Measurements from ENCODE around the gene VWA5A.

The VWA5A gene

DNA sequence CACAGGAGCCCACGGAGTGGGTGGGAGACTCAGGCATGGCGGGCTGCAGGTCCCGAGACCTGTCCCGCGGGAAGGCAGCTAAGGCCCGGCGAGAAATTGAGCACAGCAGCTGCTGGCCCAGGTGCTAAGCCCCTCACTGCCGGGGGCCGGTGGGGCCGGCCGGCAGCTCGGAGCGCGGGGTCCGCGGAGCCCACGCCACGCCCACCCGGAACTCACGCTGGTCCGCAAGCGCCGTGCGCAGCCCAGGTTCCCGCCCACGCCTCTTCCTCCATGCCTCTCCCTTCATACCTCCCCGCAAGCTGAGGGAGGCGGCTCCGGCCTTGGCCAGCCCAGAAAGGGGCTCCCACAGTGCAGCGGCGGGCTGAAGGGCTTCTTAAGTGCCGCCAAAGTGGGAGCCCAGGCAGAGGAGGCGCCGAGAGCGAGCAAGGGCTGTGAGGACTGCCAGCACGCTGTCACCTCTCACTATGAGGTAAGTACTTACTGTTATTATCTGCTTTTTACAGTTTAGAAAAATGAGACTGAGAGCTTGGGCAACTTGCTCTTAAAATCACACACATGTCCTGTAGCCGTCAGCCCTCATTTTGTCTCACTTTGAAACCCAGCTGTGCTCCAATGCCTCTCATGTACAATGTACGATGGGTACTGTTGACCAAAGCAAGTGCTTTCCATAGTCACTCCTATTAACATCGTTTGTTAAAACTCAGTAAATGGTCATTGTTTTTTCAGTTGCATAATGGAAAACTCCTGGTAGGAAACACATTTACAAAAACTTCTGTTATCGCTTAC, 55.7 kb downstream of the VWA5A start:
- no peak for DNase-seq

DNA sequence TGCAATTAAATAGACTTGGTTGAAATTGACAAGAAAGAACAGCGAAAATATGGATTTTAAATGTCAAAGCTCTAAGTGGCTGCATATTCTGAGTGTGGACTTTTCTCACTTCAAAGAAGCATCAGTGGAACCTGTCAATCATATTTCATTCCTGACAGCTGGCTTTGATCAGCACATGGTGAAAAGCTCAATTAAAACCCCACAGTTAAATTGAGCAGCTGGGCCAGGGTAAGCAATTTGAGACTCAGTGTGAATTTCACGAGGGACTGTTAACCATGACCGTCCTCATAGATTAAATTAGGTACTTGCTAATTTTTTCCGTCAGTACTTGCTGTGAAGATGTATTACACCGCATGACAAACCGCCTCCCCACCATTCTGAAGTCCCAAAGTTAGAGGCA, 56.9 kb downstream of the VWA5A start:
- DNase-seq, result no peak

DNA sequence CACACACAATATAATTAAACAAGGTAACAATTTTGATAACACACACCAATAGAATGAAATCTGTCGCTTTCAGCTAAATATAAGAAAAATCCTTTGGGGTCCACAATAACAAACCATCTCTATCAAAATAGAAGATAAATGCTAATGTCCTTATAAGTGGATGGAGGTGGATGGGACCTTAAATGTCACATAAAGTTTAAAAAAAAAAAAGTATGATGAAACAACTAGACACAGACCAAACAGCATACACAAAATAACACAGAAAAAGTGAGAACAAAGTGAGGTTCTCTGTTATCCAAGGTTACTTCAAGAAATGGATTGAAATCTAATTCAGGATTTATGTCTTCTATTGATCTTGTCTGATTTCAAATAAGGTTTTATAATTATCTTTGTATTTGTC, 57.3 kb downstream of the VWA5A start:
- no peak for DNase-seq

- DNase-seq, result no peak
Observed at GRCh38 chr11:124174001-124174583, 58.8 kb downstream of the VWA5A start.

DNA sequence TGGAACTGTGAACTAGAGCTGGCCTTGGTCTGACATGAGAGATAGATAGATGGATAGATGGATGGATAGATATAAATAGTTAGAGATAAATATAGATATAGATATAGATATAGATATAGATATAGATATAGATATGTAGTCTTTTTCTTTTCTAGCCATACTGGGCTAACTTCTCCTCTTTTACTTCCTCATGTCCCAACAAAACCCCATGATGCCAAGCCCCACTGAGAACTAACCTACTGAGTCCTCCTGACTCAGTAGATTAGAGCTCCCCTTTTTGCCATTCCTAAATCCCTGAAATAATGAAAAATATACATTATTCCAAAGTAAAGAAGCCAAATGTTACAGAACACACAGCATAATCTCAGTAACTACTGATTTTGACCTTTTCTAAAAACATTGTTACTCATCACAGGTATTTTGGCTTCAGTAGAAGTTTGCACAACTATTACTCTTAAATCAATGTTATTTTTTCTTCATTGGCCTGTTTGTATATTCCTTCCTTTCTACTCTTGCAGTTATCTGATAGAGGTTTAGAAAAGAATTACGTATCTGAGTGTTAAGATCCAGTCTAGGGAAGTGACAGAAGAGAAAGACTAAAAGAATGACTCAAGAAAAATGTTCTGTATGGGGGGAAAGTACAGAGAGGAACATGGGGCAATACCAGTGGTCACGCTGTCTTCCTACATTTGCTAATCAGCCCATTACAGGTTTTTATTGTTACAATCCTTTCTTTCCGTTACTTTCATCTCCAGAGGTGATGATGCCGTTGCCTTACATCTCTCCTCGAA, 61.9 kb downstream of the VWA5A start:
- DNase-seq, result peak; percentile 56

- DNase-seq, result no peak
Observed at GRCh38 chr11:124179310-124179709, 64.1 kb downstream of the VWA5A start.

DNA sequence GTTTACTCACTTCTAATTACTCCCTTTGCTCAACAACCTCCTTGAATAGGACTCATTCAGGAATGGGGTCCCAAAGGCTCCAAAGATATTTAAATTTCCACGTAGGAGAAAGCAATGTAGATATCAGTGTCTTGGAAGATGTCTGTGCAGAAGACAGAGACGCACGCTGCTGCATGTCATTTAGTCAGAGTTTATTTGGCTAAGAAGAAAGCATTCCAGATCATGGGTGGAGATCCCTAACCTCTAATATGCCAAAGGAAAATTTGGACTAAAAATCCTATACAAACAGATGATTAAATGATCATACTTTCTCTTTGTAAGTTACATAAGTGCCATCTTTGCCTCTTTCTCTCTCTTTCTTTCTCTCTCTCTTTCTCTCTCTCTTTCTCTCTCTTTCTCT, 67.8 kb downstream of the VWA5A start, which contains the start of gene OR10D3:
TSS of gene OR10D3 (plus strand) at position 278 of the 400 bp plus-strand sequence. CDS start 1,925 bp downstream, outside the sequence.
- no peak for DNase-seq

GRCh38 chr11:124190298-124191139, 75.3 kb downstream of the VWA5A start:
- no peak for DNase-seq

- DNase-seq, result no peak
Observed at GRCh38 chr11:124193221-124194010, 78.2 kb downstream of the VWA5A start.

DNA sequence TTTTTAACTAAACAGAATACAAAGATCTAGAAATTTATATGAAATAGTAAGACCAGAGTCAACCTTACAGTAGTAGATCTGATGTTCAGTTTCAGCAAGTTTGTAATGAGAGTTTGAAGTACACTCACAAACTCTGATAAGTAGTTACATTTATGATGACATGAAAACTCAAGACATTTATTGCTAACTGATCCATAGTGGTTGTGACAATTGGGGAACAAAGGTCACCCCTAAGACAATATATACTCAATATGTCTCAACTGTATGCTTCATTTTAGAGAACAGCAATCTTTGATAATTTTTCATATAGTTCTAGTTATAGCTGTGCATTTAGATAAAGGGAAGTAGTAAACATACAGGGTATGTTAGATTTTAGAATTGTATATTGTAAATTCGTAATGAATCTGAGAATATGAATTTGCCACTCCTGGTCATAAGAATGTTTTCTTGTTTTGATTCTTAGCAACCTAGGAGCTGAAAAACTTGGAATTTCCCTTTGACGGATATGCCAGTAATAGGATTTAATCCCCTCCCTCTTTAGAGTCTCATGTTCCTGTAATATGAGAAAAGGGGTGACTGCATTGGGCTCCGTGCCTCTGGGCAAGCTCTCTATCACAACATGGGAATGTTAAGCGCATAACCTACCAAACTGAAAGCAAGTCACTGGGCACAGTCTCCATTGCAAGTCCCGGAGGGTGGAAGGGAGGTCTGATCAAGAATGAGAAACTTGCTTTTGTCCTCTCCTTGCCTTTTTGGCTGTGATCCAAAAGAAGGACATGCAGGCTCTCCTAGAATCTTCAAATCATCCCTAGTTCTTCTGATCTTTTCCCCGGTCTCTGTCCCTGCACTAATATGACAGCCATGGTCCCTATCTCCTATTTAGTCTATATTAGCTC, 79.3 kb downstream of the VWA5A start:
- DNase-seq, result no peak

DNA sequence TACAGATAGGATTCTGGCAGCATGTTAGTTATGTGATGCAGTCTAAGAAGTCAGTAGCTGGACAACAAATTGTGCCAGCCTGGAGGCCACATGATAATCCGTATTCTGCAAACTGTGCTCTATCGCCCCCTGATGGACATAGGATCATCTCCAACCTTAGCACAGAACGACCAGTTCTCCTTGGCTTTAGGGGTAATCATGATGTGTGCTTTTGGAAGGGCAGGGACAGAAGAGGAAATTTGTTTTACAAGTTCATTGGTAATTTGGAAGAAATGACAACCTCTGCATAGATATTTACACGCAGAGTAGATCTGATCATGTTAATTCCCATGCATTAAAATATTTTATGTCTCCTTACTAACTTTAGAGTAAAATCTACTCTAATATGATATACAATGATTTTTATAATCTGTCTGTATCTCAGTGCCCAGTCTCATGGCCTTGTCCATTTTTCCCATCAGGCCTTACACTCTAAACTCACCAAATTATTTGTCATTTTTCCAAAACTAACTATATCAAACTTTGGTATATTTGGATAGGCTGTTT, 80.0 kb downstream of the VWA5A start:
- peak; percentile 52 for DNase-seq
